Peyer's patch (tissue), 4 donors: ENCODE results near the gene SPATA33. TPM values are rescaled to one million over a fixed set of nuclear protein-coding genes. Genes with fewer than 3 reads are reported as not detected.

Experiments used
- DNase-seq, 3 donors: peaks; one replicate each; pipeline ENCODE4 v3.0.0-alpha.2; 2017 to 2019
- H3K27ac ChIP-seq, 4 donors: fragments of 200-600 bp; sonication (generic); one replicate each; pipeline ENCODE4 v1.5.1; 2016 to 2019
- H3K27me3 ChIP-seq, 2 donors: fragments of 200-600 bp; sonication (generic); one replicate each; pipeline ENCODE4 v1.5.1; 2019
- H3K36me3 ChIP-seq, 3 donors: fragments of 200-600 bp; sonication (generic); one replicate each; pipeline ENCODE4 v1.5.1; 2016 to 2019
- H3K4me1 ChIP-seq, 4 donors: fragments of 200-600 bp; sonication (generic); one replicate each; pipeline ENCODE4 v1.5.1; 2016 to 2019
- H3K4me3 ChIP-seq, 4 donors: fragments of 200-600 bp; sonication (generic); 1 replicate in 3 of 4; 2 replicates in 1 of 4; pipeline ENCODE4 v1.5.1; 2016 to 2019; ENCODE audit warnings: mild to moderate bottlenecking in 1 of 4
- H3K9me3 ChIP-seq, 4 donors: fragments of 200-600 bp; sonication (generic); one replicate each; pipeline ENCODE4 v1.5.1; 2016 to 2019; ENCODE audit warnings: mild to moderate bottlenecking in 1 of 4
- CTCF ChIP-seq, 6 experiments: fragments of 450-650 bp in 4 of 6; fragments of 200-600 bp in 2 of 6; sonication (generic) in 1 of 6; IDR thresholded peaks; one replicate each; pipeline ENCODE4 v1.5.1; 2017 to 2019; ENCODE audit warnings: antibody characterized with exemption in 6 of 6, mild to moderate bottlenecking in 3 of 6, moderate library complexity in 1 of 6
- POLR2A ChIP-seq, 2 donors: fragments of 450-650 bp; IDR thresholded peaks; one replicate each; pipeline ENCODE4 v1.5.1; 2017; ENCODE audit warnings: antibody characterized with exemption in 2 of 2, mild to moderate bottlenecking in 2 of 2, moderate library complexity in 2 of 2
- total RNA-seq, 4 donors: library from RNA; depleted of rRNA; stranded (reverse); fragments of >200 nt; gene quantifications; one replicate each; pipeline ENCODE4 v1.1.0, GENCODE V29; 2016

Gene SPATA33
- 10 to 100 TPM; 13.9 to 76.7 (median 25.6) TPM for total RNA-seq

GRCh38 chr16:89657442-89658220 is at the start of gene SPATA33, which contains the start of gene CHMP1A:
Gene SPATA33 (plus strand): TSS chr16:89657836. CDS start chr16:89657912, 76 bp downstream.
Gene CHMP1A (minus strand): TSS chr16:89657708. CDS start chr16:89657588, 120 bp downstream.
- Histone ChIP-seq H3K27me3 (no peaks in the 10 kb centered on the region), H3K27ac (peak within 1 kb of the TSS; percentile 85 to 90 (median 90)), H3K4me3 (peak within 1 kb of the TSS; percentile 85 to 99 (median 91)), H3K36me3 (peaks cover 0 to 19% (median 0%) of the 10 kb centered on the region in 3 donors), H3K9me3 (no peaks in the 10 kb centered on the region), H3K4me1 (peaks cover 4 to 30% (median 11%) of the 10 kb centered on the region in 4 donors)
- TF ChIP-seq POLR2A (IDR thresholded peaks at IDR 0.05) (peak; percentile 74 to 79), CTCF (IDR thresholded peaks at IDR 0.05) (no peak)
- DNase-seq, result peak; percentile 83 to 95 (median 94)

DNA sequence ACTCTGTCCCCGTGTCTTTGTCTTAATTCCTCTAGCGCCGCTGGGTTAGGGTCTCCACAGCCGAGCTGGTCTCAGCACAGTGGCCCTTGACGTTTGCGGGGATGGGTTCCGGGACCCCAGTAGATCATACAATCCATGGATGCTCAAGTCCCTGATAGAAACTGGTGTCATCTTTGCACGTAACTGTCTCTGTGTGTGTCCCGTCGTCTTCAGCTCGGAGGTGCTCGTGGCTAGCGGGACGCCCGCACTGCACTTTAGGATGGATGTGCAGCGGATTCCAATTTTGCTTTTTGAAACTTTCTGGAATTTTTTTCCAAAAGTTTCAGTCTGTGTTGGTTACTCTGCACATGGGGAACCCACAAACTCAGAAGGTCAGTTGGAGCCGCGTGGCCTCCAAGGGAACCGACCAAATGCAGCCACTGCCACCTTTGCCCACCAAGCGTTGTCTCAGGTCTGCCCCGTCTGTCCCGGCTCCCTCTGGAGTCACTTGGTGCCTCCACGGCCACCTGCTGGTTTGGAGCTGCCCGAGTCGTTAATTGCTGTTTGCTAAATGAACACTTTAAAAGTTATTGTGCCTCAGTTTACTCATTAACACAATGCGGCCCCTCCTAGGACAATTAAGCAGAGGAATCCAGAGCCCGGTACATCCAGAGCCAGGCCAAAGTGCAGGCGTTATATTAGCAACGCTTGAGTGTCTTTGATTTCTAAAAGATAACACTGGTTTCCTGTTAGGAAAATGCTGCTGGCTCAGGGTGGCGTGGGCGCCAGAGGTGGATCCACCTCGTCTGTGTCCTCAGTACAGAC is 49.5 kb upstream of the SPATA33 start:
- H3K4me1 ChIP-seq, result peaks cover 0 to 35% (median 0%) of the 10 kb centered on the region in 4 donors
- H3K27ac ChIP-seq, result peak overlapping the region in 3 of 4 donors; percentile 53 to 85 (median 82)
- H3K36me3 ChIP-seq, result no peaks in the 10 kb centered on the region
- no peaks in the 10 kb centered on the region for H3K9me3 ChIP-seq
- TF ChIP-seq POLR2A (IDR thresholded peaks at IDR 0.05) (peak in 1 of 2 donors; percentile 66), CTCF (IDR thresholded peaks at IDR 0.05) (peak in 3 of 6 experiments; percentile 53 to 63 (median 61))
- no peak overlapping the region for H3K4me3 ChIP-seq
- H3K27me3 ChIP-seq, result no peaks in the 10 kb centered on the region
- DNase-seq, result peak in 2 of 3 donors; percentile 77 to 85

DNA sequence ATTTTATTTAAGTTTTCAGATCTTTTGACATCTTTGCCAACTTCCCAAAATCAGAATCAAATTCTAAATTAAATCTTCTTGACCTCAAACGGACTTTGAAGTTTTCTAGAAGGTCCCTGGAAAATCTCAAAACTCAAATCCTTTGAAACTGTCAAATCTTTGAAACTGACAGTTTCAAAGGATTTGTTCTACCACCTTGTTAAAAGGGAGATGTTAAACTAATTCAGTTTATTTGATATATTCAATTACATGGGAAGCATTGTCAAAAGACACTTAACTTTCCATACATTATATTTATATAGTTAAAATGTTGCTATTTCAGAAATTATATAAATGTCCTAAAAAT is 47.6 kb upstream of the SPATA33 start:
- Histone ChIP-seq H3K4me1 (peaks cover 0 to 36% (median 0%) of the 10 kb centered on the region in 4 donors), H3K9me3 (no peaks in the 10 kb centered on the region), H3K27me3 (no peaks in the 10 kb centered on the region)

DNA sequence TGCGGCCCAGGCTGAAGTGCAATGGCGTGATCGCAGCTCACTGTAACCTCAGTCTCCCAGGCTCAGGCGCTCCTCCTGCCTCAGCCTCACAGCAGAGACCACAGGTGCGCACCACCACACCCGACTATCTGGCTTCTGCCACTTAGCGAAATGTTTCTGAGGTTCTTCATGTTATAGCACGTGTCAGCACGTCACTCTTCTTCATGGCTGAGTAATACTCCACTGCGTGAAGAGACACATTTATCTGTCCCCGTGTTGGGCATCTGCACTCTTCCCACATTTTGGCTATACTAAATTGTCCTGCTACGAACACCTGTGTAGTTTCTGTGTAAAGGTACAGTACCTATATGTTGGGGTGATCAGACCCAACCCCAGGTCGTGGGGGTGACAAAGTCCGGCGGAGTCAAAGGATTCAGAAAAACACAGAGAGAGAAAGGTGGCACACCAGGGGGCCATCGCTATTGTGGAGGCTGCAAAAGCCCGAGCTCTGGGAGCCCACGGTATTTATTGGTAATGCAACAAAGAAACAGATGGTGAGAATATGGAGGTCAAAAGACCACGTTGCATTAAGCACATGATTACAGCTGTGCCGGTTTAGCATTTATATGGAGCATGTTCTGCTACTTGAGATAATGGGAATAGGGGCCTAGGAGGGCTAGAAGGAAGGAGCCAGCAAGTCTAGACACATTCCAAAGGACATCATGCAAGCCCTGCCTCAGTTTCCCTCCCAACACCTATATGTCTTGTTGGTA is 45.0 kb upstream of the SPATA33 start:
- Histone ChIP-seq H3K4me1 (peaks cover 0 to 51% (median 0%) of the 10 kb centered on the region in 4 donors), H3K27ac (peak overlapping the region in 2 of 4 donors; percentile 85 to 90), H3K4me3 (no peak overlapping the region), H3K9me3 (no peaks in the 10 kb centered on the region), H3K36me3 (no peaks in the 10 kb centered on the region), H3K27me3 (no peaks in the 10 kb centered on the region)
- no peak for DNase-seq
- no peak for TF ChIP-seq POLR2A (IDR thresholded peaks at IDR 0.05)
- no peak for TF ChIP-seq CTCF (IDR thresholded peaks at IDR 0.05)

More for the DNA sequence above, 47.6 kb upstream of the SPATA33 start:
- Histone ChIP-seq H3K27ac (no peak overlapping the region), H3K4me3 (no peak overlapping the region), H3K36me3 (no peaks in the 10 kb centered on the region)
- no peak for TF ChIP-seq POLR2A (IDR thresholded peaks at IDR 0.05)
- TF ChIP-seq CTCF (IDR thresholded peaks at IDR 0.05), result no peak
- no peak for DNase-seq
